Stimulated activated CD4-positive, alpha-beta T cell treated with anti-CD3 and anti-CD28 coated beads, Interleukin-12 subunit alpha, Interleukin-12 subunit beta, amount 100 ng/mL, for 4 hours (primary cell): ENCODE data around the gene COPG1.
"Not testable (repeated sequence)": the region's sequence is repeated elsewhere in the genome, so short reads cannot be mapped to it uniquely, and the experiment has no call there.

Source experiments
- DNase-seq: peaks from one replicate; pipeline ENCODE4 v3.0.0-alpha.2; 2020

The COPG1 gene, protein sequence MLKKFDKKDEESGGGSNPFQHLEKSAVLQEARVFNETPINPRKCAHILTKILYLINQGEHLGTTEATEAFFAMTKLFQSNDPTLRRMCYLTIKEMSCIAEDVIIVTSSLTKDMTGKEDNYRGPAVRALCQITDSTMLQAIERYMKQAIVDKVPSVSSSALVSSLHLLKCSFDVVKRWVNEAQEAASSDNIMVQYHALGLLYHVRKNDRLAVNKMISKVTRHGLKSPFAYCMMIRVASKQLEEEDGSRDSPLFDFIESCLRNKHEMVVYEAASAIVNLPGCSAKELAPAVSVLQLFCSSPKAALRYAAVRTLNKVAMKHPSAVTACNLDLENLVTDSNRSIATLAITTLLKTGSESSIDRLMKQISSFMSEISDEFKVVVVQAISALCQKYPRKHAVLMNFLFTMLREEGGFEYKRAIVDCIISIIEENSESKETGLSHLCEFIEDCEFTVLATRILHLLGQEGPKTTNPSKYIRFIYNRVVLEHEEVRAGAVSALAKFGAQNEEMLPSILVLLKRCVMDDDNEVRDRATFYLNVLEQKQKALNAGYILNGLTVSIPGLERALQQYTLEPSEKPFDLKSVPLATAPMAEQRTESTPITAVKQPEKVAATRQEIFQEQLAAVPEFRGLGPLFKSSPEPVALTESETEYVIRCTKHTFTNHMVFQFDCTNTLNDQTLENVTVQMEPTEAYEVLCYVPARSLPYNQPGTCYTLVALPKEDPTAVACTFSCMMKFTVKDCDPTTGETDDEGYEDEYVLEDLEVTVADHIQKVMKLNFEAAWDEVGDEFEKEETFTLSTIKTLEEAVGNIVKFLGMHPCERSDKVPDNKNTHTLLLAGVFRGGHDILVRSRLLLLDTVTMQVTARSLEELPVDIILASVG

DNA sequence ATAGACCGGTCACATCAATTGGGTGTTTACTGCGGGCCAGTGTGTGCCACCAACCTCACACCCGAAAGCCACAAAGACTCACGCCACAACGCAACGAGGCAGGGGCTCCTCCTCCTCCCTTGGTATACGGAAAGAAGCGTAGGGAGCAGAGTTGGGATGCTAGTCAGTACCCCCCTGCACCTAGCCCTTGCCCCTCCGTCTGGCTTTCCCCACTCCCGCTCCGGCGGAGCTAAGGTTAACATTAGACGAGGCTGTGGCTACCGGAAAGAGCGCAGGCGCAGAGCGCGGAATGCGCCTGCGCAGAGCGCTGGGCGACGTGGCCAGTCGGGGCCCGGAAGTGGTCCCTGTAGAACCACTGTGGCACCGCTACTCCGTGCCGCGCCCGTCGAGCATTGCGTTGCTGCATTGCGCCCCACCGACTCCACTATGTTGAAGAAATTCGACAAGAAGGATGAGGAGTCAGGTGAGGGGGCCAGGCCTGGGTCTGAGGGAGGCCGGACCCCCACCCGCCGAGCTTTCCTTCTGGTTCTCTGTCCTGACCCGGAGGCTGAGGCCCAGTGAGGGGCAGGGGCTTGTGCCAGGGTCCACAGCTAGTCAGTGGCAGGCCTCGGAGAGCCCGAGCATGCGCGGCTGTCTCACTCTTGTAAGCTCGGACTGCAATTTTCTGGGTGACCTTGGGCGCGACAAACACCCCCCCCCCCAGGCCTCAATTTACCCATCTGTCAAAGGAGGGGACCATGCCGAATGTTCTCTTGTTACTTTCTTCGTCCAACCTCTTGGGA lies at the start of gene COPG1:
TSS of gene COPG1 (plus strand) at position 323 of the 782 bp plus-strand sequence. CDS start at position 427, 104 bp downstream.
- DNase-seq = peak; percentile 83

DNA sequence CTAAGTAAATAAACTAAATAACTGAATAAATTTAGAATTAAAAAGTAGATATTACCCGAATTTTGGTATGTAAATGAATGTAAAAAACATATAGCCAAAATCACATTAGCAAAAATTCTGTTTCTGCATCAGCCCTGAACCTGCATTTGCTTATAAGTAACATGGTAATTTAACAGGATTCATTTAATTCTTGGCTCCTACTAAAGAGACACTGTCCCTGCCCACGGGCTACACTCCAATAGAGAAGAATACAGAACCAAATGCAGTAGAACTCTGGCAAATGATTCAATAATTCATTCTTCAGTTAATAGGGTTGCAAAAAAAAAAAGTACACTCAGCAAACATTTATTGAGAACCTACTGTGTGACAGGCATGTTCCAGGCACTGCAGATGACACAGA lies 44.9 kb upstream of the COPG1 start:
- no peak for DNase-seq

DNA sequence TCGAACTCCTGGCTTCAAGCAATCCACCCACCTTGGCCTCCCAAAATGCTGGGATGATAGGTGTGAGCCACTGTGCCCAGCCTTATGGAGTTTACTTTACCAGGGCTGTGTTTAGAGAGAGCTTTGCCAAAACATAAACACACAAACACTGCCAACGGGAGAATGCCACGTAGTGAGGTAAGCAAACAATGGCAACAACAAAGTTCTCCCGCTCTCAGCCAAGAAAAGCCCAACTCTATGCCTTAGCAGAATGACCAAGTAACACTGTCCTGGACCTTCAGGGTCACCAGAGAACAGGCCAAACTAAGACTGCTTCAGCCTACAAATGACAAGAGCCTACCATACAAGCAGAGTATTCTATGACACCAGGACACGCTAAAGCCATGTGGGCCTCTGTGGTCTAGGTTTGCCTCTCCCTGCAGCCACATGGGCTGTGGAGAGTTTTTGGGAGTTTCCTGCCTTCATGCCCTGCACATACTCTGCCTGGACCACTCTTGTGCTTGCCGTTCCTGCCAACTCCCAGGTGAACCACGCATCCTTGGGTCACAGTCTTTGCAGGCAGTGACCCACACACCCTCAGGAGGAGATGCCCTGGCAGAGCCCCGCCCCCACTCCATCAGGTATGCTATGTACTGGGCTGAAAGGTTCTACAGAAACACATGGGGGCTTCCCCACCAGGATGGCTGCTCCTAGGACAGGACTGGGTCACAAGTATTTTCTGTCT lies 44.1 kb upstream of the COPG1 start:
- no peak for DNase-seq

DNA sequence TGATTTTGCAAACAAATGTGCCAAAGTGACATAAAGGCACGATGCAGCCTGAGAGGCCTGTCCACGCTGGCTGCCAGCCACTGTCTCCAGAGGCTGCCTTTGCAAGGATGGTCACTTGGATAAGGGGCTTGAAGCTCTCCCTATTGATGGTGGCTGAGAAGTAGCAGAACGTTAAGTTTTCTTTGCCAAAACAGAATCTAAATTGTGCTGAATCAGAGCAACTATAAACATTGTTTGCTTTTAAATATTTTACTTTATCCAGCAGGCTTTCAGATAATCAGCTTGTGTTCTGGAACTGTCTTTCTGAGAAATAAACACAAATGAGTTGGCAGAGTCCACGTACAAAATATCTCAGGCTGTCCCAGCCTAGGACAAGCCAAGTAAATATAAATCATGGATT lies 41.9 kb upstream of the COPG1 start:
- DNase-seq = no peak

DNA sequence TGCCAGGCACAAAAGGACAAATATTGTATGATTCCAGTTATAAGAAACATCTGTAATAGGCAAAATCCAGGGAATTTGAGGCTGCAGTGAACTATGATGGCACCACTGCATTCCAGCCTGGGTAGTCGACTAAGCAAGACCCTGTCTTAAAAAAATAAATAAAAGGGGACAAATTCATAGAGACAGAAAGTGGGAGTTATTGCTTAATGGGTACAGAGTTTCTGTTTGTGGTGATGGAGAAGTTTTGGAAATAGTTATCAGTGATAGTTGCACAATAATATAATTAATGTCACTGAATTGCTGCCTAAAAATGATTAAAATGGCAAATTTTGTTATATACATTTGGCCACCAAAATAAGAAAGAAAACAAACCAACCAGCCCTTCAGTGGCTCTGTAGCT lies 38.1 kb upstream of the COPG1 start:
- no peak for DNase-seq

DNA sequence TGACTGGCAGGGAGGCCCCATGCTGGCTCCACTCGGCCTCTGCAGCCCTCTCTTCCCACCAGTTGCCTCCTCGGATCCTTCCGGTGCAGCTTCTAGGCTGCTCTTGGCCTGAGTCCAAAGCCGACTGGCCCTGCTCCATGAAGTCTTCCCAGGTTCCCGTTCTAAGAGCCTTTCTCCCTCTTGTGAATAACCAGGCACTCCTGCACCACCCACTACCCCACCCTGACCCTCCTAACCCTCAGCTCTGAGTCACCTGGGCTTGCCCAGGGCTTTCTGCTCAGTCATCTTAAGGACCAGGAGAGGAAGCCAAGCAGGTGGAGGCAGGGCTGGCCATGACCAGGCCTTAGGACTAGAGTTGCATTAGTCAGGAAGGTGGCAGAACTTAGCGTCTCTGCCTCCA lies 37.6 kb upstream of the COPG1 start:
- no peak for DNase-seq

DNA sequence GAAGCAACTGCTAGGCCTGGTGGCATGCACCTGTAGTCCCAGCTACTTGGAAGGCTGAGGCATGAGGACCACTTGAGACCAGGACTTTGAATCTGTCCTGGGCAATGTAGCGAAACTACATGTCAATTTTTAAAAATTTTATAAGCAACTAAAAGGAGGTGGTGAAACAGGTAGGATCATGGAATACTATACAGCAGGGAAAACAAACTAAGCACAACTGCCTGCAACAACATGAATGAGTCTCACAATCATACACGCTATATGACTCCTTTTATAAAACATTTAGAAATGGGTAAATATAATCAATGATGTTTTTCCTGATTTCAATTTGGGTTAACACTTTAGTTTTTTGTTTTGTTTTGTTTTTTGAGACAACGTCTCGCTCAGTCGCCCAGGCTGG lies 36.2 kb upstream of the COPG1 start:
- no peak for DNase-seq

DNA sequence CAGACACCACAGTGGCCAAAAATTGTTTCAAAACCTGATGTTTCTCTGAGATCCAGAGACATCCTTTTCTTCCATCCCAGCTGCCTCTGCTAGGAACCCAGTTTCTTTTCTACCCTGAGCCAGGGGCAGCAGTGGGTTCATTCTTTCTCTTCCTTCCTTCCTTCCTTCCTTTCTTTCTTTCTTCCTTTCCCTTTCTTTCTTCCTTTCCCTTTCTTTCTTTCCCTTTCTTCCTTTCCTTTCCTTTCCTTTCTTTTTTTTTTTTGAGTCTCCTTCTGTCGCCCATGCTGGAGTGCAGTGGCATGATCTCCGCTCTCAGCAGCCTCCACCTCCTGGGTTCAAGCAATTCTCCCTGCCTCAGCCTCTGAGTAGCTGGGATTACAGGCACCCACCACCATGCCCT lies 30.7 kb upstream of the COPG1 start:
- DNase-seq = no peak

DNA sequence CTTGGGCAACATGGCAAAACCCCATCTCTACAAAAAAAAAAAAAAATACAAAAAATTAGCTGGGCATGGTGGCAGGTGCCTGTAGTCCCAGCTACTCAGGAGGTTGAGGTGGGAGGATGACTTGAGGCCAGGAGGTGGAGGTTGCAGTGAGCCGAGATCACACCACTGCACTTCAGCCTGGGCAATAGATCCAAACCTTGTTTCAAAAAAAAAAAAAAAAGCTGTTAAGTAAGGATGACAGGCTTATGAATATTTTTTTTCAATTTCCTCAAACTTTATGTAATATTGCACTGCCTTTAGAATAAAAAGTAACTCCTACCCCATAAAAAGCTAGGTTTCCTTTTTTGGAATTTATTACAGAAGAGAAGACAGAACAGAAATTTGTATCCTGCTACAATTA lies 25.0 kb upstream of the COPG1 start:
- not testable (repeated sequence) for DNase-seq

DNA sequence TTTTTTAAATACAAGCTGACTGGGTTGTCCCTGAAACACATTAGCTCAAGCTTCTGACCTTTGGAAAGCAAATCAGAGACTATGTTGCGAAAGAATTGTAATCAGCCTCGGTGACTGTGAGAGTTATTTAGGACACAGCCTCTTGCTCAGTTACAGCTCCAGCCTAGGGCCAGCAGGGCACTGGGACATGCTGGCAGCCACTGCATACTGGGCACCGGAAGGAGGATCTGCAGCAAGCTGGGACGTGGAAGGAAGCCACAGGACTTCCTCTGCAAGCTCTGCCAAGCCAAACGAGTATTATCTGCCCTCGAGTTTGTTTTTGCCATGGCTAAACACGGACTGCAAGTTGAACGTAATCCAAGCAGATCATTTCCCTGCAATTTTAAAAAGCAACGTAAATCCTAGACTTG lies 24.4 kb upstream of the COPG1 start:
- no peak for DNase-seq

DNA sequence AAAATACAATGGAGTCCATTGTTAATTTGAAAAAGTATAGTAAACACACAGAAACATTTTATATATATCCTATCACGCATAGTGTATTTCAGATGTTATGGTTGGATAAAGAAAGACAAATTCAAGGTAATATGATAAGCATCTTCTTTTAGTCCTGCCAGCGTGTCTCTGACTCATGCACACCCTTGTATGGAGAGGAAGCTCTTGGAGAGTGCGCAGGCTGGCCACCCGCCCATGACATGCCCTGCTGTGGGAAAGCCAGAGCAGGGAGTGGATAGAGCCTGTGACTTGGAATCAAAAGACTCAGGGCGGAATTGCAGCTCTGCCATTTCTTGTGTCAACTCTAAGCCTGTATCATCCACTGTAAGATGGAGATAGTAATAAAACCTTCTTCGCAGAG lies 23.0 kb upstream of the COPG1 start:
- no peak for DNase-seq

DNA sequence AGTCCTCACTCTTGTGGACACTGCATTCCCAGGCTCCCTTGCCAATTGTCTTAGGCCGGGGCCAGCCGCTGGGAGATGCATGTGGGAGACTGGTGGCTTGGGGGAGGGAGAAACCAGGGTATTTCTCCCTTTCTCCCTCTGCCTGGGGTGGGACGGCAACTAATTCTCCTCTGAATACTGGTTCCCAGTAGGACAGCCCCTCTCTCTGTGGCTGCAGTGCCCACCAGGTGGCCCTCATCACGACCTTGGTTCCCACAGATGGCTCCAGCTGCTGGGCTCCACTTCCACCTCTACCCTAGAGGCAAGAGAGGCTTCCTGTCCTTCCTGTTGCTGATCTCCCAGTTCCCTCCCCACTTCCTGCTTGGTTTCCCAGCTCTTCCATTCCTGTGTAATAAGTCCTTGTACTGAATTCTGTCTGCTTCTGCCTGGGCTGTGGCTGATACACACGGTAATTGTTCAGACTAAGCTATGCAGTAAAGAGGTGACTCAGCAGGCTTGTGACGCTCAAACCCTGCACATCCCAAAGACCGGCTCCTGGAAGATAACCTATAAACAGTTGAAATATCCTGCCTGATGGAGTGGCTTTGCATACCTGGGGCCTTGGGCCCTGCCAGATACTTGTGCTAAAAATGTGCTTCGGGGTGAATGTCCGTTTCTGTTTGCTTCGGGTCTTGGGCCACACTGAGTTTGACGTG lies 20.4 kb upstream of the COPG1 start:
- no peak for DNase-seq

DNA sequence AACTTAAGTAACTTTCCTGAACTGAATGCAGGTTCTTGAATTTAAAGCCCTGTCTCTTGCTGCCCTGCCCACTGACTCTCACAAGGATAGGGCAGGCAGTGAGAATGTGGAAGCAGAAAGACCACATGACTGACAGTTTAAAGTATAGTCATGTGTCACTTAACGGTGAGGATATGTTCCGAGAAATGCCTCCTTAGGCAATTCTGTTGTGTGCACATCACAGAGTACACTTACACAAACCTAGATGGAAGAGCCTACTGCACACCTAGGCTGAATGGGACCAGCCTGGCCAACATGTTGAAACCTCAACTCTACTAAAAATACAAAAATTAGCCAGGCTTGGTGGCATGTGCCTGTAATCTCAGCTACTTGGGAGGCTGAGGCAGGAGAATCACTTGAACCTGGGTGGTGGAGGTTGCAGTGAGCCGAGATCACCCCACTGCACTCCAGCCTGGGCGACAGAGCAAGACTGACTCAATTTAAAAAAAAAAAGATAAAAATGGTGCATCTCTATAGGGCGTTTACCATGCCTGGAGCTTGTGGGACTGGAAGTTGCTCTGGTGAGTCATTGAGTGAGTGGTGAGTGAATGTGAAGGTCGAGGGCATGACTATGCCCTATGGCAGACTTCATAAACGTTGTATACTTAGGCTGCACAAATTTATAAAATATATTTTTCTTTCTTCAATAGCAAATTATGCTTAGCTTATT lies 18.9 kb upstream of the COPG1 start:
- DNase-seq = no peak

DNA sequence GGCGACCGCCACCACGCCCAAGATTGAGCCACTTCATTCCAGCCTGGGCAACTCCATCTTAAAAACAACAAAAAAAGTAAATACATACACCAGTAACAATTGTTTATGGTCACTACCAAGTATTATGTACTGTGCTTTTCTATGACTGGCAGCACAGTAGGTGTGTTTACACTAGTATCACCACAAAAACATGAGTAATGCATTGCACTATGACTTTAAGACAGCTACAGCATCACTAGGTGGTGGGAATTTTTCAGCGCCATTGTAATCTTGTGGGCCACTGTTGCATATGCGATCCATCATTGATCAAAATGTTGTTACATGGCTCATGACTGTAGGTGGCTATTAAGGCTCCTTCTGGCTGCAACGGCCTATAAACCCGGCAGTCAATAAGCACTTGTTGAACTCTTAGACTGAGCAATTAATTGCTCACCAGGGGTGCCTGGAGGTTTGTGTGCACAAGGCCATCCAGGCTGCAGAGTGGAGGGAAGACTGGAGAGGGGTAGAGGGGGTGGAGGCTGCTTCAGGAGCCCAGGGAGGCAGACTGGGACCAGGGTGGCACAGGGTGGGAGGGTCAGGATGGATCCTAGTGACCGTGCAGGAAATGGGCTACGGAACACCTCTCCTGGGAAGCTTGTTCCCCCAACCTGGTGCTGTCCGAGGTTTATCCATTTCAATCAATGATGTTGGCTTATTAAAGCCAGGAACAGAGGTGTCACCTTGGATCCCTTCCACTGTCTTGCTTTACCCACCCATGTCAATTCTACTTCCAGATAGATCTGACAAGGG lies 17.9 kb upstream of the COPG1 start:
- DNase-seq = no peak

DNA sequence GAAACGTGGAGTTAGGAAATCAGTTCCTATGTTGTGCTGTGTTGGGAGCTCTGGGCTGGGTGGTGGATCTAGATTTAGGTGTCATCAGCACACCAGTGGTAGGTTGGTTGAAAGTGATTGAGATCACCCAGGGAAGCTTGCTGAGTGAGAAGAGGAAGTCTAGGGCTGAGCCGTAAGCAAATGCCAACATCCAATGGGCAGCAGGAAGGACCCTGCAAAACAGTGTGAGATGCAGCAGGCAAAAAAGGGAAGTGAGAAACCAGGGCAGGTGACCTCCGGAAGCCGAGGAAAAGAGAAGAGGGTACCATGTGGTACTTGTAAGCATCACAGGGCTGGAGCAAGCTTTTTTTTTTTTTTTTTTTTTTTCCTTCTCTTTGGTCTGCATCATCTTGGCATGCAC lies 15.9 kb upstream of the COPG1 start:
- DNase-seq = no peak

DNA sequence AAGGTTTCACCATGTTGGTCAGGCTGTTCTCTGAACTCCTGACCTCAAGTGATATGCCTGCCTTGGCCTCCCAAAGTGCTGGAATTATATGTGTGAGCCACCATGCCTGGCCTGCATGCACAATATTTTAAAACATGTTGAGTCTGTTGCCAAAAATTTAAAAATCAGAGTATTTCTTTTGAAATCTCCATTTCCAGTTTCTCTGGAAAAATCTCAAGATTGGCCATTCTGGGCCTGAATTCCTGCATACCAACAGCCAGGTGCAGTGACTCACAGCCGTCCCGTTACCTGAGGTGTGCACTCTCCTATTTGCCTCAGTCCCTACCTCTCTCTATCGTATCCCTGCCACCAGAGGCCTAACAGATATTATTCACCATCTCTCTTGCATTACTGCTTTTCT lies 15.0 kb upstream of the COPG1 start:
- DNase-seq = no peak

DNA sequence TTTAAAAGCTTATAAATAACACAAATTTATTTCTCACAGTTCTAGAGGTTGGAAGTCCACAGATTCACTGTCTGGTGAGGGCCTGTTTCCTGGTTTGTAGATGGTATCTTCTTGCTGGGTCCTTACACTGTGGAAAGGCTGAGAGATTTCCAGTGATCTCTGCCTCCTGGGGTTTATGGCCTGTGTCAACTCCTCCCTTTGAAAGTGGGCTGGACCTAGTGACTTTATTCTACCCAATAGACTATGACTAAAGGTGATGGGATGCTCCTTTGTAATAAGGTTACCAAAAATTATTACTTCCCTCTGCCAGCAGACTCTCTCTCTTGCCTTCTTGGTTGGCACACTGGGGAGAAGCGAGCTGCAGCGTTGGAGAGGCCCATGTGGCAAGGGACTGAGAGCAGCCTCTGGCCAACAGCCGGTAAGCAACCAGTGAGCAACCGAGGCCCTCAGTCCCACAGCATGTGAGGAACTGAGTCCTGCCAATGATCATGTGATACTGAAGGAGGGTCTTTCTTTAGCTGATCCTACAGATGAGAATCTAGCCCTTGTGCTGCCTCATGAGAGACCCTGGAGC lies 14.0 kb upstream of the COPG1 start:
- DNase-seq = no peak

DNA sequence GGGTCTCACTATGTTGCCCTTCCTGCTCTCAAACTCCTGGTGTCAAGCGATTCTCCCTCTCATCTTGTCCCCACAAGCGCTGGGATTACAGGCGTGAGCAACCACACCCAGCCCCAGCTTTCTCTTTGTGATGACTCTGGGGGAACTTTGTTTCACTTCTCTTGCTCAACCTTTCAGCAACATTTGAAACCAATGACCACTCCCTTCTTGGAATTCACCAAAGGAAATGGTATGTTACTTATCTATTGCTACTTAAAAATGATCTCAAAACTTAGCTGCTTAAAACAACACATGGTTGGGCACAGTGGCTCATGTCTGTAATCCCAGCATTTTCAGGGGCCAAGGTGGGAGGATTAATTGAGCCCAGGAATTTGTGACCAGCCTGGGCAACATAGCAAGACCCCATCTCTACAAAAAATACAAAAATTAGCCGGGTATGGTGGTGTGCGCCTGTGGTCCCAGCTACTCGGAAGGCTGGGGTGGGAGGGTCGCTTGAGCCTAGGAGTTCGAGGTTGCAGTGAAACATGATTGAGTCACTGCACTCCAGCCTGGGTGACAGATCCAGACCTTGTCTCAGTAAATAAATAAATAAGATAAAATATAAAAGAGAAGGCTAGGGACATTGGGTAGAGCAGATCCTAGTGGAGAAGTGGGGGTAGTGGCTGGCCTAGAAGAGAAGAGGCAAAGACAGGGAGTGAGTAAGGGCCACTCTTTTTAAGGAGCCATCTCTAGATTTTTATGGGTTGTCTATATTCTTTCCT lies 10.3 kb upstream of the COPG1 start:
- no peak for DNase-seq

DNA sequence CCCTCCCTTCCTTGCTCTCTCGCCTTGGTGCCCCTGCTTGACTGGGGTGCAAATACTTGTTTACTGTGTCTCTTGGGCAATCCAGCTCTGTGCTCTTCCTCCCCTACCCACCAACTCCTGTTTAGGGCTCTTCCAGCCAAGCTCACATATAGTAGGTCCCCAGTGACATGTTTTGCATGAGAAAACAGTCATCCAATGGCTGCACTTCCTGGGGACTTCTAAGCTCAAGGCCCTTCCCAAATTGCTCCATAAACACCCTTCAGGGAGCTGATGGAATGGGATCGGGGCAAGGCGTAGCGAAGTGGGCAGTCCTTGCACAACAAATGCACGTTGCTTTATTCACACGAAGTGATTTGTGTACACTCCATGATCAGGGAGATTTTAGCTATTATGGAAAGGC lies 9.4 kb upstream of the COPG1 start:
- no peak for DNase-seq
